Calu3 (cell line): ENCODE results near the gene MGAT5. TPM values are rescaled to one million over a fixed set of nuclear protein-coding genes. Genes with fewer than 3 reads are reported as not detected.

Experiments
- BruUV-seq: library from RNA; stranded (reverse); fragments of 400-500 nt; replicated peaks from 2 replicates; lab custom pipeline; 2021; lab: Mats Ljungman, UMichigan
- CTCF ChIA-PET: fragments of 300-600 bp; sonication (Branson Sonifier 250); formaldehyde crosslinking; loops from one replicate; lab custom pipeline; 2022; ENCODE audit warnings: antibody characterized with exemption; lab: Charles Lee
- DNase-seq: peaks from one replicate; pipeline ENCODE4 v3.0.0; 2022
- H3K27ac Mint-ChIP-seq: one replicate; pipeline ENCODE4 v1.8.0; 2022; ENCODE audit warnings: mixed read lengths; ENCODE audit not compliant: unreplicated experiment
- H3K27me3 Mint-ChIP-seq: one replicate; pipeline ENCODE4 v1.8.0; 2022; ENCODE audit warnings: mixed read lengths; ENCODE audit not compliant: unreplicated experiment
- H3K36me3 Mint-ChIP-seq: one replicate; pipeline ENCODE4 v1.8.0; 2022; ENCODE audit warnings: mild to moderate bottlenecking, moderate library complexity, mixed read lengths; ENCODE audit not compliant: insufficient read depth, unreplicated experiment
- H3K4me1 Mint-ChIP-seq: one replicate; pipeline ENCODE4 v1.8.0; 2022; ENCODE audit warnings: mild to moderate bottlenecking, low read depth, mixed read lengths; ENCODE audit not compliant: unreplicated experiment
- H3K4me3 Mint-ChIP-seq: one replicate; pipeline ENCODE4 v1.8.0; 2022; ENCODE audit warnings: mild to moderate bottlenecking, low read depth, moderate library complexity, mixed read lengths; ENCODE audit not compliant: unreplicated experiment
- H3K9me3 Mint-ChIP-seq: one replicate; pipeline ENCODE4 v1.8.0; 2022; ENCODE audit warnings: low read depth, mixed read lengths; ENCODE audit not compliant: unreplicated experiment
- intact Hi-C: fragments of 100-400 bp; cut with micrococcal nuclease; formaldehyde crosslinking; loops from one replicate; pipeline ENCODE4 v1.10.0; 2022; ENCODE audit not compliant: unreplicated experiment
- total RNA-seq: library from RNA; stranded (reverse); gene quantifications from 2 replicates; pipeline ENCODE4 v1.2.3, GENCODE V29; 2022
- TF ChIP-seq, protein P1 (sequence below): fragments of 200-600 bp; IDR thresholded peaks from one replicate; pipeline ENCODE4 v1.8.0; 2022; ENCODE audit warnings: antibody characterized with exemption; ENCODE audit not compliant: unreplicated experiment

Gene MGAT5
- total RNA-seq, 1 experiment from 2014 or later: 129 TPM

DNA sequence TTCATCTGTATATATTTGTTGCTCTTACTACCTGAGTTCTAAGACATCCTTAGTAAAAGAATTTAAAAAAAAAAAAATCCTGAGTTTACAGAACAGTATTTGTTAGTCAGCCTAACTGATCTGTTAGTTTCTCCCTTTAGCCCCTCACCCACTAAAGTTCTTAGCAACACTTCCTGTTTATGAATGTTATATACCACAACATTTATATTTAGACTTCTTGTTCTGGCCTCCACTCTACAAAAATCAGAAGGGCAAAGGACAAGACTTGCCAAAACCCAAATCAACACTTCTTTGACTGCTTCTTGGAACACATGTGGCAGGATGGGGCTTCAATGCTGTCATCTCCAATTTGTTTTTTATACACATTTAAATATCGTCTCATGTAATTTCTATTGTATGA lies 71.1 kb downstream of the MGAT5 start:
- DNase-seq: no peak
- intact Hi-C loops: no loop called here
- Mint-ChIP-seq H3K27me3 (no peaks in the 10 kb centered on the region), H3K36me3 (no peaks in the 10 kb centered on the region), H3K4me3 (no peak overlapping the region), H3K27ac (no peak overlapping the region), H3K9me3 (peaks cover 2% of the 10 kb centered on the region), H3K4me1 (peaks cover 6% of the 10 kb centered on the region)
- CTCF ChIA-PET: no interaction called here
- TF ChIP-seq, protein P1, sequence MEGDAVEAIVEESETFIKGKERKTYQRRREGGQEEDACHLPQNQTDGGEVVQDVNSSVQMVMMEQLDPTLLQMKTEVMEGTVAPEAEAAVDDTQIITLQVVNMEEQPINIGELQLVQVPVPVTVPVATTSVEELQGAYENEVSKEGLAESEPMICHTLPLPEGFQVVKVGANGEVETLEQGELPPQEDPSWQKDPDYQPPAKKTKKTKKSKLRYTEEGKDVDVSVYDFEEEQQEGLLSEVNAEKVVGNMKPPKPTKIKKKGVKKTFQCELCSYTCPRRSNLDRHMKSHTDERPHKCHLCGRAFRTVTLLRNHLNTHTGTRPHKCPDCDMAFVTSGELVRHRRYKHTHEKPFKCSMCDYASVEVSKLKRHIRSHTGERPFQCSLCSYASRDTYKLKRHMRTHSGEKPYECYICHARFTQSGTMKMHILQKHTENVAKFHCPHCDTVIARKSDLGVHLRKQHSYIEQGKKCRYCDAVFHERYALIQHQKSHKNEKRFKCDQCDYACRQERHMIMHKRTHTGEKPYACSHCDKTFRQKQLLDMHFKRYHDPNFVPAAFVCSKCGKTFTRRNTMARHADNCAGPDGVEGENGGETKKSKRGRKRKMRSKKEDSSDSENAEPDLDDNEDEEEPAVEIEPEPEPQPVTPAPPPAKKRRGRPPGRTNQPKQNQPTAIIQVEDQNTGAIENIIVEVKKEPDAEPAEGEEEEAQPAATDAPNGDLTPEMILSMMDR: no peak
- BruUV-seq: no TSS peak

DNA sequence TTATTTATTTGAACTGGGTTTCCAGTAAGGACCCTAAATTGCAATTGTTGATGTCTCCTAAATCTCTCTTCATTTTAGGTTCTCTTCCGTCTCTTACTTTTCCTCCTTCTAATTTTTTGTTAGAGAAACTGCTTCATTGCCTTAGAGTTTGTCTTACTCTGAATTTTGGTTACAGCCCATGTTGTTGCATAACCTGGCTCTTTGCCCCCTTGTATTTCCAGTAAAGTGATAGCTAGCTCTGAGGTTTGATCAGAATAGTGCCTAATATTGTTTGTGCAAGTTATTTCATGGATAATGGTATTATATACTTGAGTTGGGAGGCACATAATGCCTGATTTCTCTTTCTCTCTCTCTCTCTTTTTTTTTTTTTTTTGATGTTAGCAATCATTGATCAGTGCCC lies 71.8 kb downstream of the MGAT5 start:
- Mint-ChIP-seq H3K27me3 (no peaks in the 10 kb centered on the region), H3K4me1 (peaks cover 6% of the 10 kb centered on the region), H3K27ac (no peak overlapping the region), H3K9me3 (peaks cover 2% of the 10 kb centered on the region), H3K36me3 (no peaks in the 10 kb centered on the region), H3K4me3 (no peak overlapping the region)
- TF ChIP-seq, protein P1: no peak
- DNase-seq: no peak
- BruUV-seq: no TSS peak
- intact Hi-C loops: no loop called here
- CTCF ChIA-PET: no interaction called here

DNA sequence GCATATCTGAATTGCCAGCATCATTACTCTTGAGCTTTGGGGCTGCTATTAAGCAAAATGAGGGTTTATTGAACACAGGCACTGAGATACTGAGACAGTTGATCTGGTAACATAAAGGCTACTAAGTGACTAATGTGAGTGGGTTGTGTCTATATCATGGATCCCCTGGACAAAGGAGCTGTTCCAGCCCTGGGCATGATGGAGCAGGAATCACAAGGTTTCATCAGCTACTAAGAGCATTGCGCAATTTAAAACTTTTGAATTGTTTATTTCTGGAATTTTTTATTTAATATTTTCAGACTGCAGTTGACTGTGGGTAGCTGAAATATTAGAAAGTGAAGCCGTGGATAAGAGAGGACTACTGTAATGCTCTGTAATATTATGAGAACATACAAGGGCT lies 73.5 kb downstream of the MGAT5 start:
- Mint-ChIP-seq H3K4me1 (peaks cover 6% of the 10 kb centered on the region), H3K36me3 (peaks cover 7% of the 10 kb centered on the region), H3K9me3 (peaks cover 7% of the 10 kb centered on the region), H3K4me3 (no peak overlapping the region), H3K27me3 (no peaks in the 10 kb centered on the region), H3K27ac (no peak overlapping the region)
- TF ChIP-seq, protein P1: no peak
- BruUV-seq: no TSS peak
- DNase-seq: no peak
- CTCF ChIA-PET: no interaction called here
- intact Hi-C loops: no loop called here

DNA sequence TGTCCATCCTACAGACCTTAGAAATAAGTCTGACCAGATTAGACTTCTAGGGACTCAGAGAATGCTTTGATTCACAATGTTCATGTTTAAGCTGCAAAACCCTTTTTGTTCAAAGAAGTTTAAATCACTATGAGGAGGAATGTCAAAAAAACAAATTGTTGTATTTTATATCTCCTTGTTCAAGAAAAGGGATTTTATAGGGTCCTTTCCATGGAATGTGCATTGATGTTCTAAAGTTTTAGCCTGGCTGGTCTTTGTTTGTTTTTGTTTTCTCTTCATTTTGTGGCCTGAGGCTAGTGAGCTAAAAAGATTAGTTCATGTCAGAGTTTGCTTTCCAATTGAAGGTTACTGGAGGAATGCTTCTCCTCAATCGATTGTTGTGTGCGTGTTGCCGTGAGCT lies 77.2 kb downstream of the MGAT5 start:
- intact Hi-C loops: no loop called here
- Mint-ChIP-seq H3K27ac (no peak overlapping the region), H3K4me1 (no peaks in the 10 kb centered on the region), H3K36me3 (peaks cover 7% of the 10 kb centered on the region), H3K9me3 (peaks cover 7% of the 10 kb centered on the region), H3K4me3 (no peak overlapping the region), H3K27me3 (no peaks in the 10 kb centered on the region)
- no peak for DNase-seq
- CTCF ChIA-PET: no interaction called here
- BruUV-seq: no TSS peak
- TF ChIP-seq, protein P1: no peak
